ENCODE data around the gene ATAD3A.
"Not testable (repeated sequence)": the region's sequence is repeated elsewhere in the genome, so short reads cannot be mapped to it uniquely, and the experiment has no call there.

Gene ATAD3A

DNA sequence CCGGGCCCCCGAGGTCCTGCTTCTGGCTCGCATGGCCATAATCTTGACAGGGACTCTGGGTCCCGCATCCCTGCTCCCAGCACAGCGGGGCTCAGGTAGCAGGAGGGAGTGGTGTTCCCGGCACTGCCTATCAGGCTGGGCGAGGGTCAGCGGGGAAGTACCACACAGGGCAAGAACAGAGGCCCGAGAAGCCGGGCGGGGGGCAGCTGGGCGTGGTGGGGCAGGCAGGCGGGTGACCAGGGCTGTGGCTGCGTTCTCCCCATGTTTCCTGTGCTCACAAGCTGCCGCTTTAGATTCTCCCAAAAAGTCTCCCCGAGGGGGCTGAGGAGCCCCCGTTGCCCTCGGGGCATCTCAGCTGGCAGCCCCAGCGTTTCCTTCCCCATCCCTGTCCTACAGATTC, 22.1 kb upstream of the ATAD3A start:
- DNase-seq (ENCODE audit: low spot score): no peak

DNA sequence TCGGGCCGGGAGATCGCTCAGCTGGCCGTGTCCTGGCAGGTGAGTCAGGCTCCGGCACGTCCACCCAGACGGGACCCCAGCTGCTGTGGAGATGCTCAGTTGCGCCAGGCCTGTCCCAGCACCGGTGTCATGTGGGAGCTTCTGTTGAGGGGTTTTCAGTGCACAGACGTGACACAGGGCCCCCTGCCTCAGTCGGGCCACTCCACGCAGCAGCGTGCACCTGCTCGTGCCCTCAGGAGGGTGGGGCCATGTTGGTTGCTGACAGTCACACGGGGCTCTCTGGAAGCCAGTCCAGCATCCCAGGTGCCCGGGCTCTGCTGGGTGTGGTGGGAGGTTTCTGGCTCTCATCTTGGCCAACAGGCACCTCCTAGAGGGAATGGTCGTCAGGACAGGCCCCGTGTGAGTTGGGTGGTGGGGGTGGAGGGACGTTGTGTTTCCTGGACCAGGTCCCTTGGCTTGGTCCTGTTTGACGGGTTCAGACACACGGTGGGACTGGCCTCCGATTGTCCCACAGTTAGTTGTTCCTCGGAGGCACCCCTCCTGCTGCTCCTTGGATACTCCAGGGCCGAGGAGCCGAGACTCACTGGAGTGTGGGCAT, 21.2 kb upstream of the ATAD3A start:
- DNase-seq (ENCODE audit: low spot score): no peak

DNA sequence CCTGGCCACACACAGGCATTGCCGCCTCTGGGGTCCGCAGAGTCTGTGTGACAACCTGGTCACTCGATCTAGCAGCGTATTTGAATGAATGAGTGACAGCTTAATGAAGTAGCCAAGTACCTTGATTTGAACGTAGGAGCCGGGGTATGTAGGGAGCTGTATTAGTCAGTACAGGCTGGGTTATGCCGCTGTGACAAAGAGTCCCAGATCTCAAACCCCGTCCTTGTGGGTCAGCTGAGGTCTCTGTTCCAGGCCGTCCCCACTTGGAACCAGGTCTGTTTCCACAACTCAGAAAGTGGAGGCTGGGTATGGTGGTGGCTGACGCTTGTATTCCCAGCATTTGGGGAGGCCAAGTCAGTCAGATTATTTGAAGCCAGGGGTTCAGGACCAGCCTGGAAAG, 20.4 kb upstream of the ATAD3A start:
- DNase-seq (ENCODE audit: low spot score): no peak

DNA sequence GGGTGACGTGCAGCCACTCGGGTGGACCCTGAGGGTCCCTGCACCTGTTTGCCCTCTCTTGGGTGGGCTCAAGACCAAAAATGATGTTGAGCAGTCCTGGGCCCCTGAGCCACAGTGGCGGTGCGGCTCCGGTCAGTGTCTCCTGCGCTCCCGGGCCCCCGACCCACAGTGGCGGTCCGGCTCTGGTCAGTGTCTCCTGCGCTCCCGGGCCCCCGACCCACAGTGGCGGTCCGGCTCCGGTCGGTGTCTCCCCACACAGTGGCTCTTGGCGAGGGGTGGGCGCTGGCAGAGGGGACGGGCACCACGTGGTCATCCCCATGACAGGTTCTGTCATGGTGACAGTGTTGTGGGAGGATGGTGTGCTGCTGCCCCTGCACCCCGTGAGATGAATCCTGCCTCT, 17.7 kb upstream of the ATAD3A start:
- not testable (repeated sequence) for DNase-seq (ENCODE audit: low spot score)

DNA sequence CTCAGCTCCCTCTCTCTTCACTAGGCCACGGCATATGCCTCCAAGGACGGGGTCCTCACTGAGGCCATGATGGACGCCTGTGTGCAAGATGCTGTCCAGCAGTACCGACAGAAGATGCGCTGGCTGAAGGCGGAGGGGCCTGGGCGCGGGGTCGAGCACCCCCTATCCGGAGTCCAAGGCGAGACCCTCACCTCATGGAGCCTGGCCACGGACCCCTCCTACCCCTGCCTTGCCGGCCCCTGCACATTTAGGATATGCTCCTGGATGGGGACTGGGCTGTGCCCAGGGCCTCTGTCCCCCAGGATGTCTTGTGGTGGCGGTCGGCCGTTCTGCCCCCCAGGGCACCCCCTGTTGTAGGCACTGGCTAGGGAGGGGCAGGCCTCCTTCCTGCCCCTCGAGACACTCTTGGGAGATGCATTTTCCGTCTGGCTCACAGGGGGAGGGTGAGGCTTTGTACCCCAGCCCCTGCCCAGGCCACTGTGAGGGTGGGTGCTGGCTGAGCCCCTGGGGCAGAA, 16.4 kb upstream of the ATAD3A start:
- not testable (repeated sequence) for DNase-seq (ENCODE audit: low spot score)

DNA sequence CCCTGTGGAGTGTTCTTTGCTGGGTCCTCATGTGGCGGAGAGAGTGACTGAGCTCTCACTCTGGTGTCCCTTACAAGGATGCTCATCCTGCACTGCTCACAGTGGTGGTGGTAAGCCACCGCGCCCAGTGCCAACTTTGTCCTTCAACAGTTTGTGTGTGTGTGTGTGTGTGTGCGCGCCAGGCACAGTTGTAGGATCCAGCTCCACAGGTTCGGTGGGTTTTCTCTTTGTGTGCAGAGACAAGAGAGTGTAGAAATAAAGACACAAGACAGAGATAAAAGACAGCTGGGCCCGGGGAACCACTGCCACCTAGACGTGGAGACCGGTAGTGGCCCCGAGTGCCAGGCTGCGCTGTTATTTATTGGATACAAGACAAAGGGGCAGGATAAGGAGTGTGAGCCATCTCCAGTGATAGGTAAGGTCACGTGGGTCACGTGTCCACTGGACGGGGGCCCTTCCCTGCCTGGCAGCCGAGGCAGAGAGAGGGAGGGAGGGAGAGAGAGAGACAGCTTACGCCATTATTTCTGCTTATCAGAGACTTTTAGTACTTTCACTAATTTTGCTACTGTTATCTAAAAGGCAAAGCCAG, 7.1 kb upstream of the ATAD3A start:
- peak; percentile 74 for DNase-seq (ENCODE audit: low spot score)

DNA sequence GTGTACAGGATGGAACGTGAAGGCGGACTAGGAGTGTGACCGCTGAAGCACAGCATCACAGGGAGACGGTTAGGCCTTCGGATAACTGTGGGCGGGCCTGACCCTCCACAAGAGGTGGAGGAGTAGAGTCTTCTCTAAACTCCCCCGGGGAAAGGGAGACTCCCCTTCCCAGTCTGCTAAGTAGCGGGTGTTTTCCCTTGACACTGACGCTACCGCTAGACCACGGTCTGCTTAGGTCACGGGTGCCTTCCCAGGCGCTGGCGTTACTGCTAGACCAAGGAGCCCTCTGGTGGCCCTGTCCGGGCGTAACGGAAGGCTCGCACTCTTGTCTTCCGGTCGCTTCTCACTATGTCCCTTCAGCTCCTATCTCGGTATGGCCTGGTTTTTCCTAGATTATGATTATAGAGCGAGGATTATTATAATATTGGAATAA, 6.6 kb upstream of the ATAD3A start:
- DNase-seq (ENCODE audit: low spot score): peak; percentile 17

DNA sequence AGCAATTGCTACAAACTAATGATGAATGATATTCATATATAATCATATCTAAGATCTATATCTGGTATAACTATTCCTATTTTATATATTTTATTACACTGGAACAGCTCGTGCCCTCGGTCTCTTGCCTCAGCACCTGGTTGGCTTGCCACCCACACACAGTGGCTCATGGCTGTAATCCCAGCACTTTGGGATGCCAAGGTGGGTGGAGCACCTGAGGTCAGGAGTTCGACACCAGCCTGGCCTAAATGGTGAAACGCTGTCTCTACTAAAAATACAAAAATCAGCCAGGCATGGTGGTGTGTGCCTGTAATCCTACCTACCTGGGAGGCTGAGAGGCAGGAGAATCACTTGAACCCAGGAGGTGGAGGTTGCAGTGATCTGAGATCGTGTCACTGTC, 6.2 kb upstream of the ATAD3A start:
- not testable (repeated sequence) for DNase-seq (ENCODE audit: low spot score)

DNA sequence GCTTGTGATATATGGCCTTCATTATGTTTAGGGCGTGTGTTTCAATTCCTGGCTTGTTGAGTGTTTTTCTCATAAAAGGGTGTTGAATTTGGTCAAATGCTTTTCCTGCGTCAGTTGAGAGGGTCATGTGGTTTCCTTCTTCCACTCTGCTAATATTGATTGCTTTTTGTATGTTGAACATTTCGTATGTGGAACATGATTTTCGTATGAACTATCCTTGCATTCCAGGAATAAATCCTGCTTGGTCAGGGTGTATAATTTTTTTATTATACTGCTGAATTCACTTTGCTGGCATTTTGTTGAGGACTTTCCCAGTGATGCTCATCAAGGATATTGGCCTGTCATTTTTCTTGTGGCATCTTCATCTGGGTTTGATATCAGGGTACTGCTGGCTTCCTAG, 4.7 kb upstream of the ATAD3A start:
- no peak for DNase-seq (ENCODE audit: low spot score)

DNA sequence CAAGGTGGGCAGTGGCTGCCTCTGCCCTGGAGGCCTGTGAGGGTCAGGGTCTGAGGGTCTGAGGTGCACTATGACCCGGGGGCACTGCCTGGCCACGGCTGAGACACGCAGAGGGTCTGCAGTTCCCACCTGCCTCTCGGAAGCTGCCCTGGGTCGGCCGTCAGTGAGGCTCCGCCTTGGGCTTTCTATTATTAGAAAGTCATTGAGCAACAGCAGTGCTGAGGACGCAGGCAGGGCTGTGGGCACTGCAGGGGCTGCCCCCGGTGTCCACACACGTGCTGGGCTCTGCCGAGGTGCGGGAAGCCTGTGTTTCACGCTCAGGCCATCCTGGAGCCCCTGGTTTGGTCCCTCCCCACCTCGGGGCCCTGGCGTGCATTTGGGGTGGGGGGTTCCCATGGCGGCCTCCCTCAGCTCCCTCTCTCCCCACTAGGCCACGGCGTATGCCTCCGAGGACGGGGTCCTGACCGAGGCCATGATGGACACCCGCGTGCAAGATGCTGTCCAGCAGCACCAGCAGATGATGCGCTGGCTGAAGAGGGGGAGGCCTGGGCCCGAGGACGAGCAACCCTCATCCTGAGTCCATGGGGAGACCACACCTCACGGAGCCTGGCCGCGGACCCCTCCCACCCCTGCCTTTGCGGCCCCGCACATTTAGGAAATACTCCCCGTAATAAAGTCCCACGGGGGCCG, 3.0 kb upstream of the ATAD3A start:
- DNase-seq (ENCODE audit: low spot score): not testable (repeated sequence)

DNA sequence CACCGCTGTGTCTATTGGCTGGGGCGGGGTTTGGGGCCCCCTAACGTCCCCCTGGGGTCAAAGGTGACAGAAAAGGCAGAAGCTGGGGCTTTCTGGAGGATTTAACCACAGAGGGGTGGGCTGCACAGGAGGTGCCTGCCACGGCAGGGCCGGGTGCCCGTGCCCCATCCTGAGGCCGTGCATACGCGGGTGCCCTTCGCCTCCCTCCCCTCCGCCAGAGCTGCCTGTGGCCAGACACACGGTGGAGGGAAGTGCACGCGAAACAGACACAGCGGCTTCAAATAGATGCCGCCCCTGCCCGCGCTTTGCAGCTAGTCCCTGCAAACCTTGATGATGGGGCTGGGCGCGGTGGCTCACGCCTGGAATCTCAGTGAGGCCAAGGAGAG, 2.5 kb upstream of the ATAD3A start:
- DNase-seq (ENCODE audit: low spot score): not testable (repeated sequence)

DNA sequence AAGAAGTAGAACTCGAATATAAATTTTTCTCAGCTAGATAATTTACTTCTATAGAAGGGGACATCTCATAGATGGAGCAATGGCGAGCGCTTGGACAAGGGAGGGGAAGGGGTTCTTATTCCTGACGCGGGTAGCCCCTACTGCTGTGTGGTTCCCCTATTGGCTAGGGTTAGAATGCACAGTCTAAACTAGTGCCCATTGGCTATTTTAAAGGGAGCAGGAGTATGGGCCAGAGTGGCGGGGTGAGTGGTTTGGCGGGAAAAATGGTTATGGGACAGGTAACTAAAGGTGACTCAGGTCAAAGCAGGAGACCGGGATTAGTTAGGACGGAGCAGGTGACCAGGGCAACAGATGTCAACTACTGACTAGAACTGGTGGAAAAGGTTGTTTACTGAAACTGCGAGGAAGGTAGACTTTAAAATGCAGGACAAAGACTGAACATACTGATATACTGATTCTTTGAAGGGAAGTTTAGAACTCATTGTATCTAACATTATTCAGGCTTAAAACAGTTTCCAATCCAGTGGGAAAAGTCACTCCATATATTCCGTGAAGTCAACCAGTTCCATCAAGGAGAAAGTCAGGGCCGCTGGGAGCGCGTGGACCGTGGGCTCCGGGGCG, 940 bp upstream of the ATAD3A start:
- peak; percentile 45 for DNase-seq (ENCODE audit: low spot score)

DNA sequence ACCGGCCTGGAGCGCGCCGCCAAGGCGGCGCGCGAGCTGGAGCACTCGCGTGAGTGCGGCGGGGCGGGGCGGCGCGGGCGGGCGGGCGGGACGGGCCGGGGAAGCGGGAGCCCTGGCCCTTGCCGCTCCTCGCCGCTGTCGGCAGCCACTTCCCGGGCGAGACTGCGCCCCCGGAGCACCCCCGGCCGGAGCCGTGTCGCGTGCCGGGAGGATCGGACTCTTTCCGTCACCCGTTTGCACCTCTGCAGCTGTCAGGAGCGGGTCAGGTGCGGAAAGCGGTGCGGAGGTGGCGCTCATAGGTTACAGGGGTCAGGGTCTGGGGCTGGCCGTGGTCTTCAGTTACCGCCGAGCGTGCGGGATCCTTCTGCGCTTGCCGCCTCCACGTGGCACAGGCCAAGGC, 463 bp downstream of the ATAD3A start:
- DNase-seq (ENCODE audit: low spot score): not testable (repeated sequence)

DNA sequence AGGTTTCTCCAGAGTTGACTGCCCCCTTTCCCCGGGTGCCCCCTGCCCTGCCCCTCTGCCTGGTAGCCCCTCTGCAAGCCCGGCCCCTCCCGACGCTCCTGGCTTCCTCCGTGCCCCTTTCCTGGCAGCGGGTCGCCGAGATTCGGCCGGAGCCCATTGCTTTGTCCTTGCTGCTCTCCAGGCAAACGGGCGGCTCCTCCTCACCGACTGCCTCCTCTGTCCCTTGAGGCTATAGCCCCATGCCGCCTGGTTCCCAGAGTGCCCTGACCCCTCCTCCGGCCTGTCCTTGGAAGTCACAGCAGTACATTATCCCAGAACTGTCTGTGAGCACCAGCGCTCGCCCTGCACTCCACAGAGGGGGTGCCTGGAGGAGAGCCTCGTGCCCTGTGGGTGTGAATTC, 1.7 kb downstream of the ATAD3A start:
- DNase-seq (ENCODE audit: low spot score): not testable (repeated sequence)

DNA sequence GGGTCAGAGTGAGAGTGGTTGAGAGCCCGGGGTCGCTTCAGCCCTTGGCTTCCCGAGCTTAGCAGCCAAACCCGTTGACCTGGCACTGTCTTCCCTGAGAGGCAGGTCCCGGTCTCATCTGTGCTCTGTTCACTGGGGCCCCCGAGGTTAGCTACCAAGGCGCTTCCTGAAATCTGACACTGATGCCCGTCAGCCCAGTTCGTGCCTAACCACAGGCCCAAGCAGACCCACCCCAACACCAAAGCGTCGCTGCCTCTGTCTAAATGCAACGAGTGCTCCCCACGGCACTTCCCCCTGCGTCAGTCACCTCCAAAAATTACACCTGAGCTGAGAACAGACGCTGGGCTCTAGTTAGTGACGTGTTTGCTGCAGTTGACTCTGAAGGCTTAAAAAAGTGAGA, 2.4 kb downstream of the ATAD3A start:
- DNase-seq (ENCODE audit: low spot score): not testable (repeated sequence)

DNA sequence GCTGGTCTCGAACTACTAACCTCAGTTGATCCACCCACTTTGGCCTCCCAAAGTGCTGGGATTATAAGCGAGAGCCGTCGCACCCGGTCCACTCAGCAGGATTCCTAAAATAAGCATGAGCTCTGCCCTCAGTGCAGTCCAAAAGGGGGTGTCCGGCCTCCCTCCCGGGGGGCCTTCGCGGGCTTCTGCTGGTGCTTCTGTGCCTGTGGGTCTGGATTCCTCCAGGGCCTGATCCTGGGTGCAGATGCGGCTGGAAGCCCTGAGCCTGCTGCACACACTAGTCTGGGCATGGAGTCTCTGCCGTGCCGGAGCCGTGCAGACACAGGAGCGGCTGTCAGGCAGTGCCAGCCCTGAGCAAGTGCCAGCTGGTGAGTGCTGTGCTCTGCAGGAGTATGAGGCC, 5.0 kb downstream of the ATAD3A start:
- DNase-seq (ENCODE audit: low spot score): not testable (repeated sequence)

DNA sequence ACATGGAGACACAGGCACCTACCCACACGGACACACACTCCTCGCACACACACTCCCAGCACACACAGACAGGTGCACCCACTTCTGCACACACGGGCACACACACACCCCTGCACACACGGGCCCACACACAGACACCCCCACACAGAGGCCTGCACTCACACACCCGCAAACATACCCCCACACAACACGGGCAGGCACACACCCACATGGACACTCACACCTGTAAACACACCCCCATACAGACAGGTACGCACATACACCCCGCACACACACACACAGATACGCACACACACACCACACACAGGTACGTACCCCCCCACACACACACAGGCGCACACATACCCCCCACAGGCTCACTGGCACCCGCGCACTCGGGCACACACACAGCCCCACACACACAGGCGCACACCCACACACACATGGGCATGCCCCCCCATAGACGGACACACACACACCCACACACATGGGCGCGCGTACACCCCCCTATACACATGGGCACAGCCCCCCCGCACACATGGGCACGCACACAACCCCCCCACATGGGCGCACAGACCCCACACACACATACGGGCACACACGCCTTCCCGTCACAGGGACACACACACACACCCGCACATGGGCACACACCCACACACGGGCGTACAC, 6.1 kb downstream of the ATAD3A start:
- DNase-seq (ENCODE audit: low spot score): no peak

DNA sequence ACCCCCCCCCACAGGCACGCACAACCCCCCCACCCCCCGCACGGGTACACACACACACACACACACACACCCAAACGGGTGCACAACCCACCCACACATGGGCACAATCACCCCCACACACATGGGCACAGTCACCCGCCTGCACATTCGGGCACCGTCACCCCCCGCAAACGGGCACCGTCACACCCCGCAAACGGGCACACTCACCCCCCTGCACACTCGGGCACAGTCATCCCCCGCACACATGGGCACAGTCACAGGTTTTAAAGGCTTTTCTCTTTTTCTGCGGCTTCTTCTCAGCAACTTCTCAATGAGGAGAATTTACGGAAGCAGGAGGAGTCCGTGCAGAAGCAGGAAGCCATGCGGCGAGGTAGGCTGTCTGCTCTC, 6.7 kb downstream of the ATAD3A start:
- DNase-seq (ENCODE audit: low spot score): not testable (repeated sequence)

DNA sequence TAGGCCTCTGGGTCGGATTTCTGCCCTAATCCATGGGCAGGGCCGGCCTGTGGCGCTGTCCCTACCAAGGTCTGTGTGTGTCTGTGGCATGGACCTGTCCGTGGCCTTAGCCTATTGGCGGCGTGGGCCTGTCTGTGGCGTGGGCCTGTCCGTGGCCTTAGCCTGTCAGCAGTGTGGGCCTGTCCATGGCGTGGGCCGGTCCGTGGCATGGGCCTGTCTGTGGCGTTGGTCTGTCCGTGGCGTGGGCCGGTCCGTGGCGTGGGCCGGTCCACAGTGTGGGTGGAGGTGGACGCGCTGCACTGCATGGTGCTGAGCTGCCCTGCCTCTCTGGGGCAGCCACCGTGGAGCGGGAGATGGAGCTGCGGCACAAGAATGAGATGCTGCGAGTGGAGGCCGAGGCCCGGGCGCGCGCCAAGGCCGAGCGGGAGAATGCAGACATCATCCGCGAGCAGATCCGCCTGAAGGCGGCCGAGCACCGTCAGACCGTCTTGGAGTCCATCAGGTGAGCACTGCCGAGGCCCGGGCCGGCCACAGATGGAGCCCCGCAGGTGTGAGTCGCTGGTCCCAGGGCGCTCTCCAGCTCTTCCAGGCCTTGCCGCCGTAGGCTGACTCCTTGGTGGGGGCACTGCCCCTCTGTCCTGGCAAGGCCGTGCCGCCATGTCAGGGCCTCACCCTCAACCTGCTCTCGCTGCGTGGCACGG, 8.0 kb downstream of the ATAD3A start:
- not testable (repeated sequence) for DNase-seq (ENCODE audit: low spot score)

DNA sequence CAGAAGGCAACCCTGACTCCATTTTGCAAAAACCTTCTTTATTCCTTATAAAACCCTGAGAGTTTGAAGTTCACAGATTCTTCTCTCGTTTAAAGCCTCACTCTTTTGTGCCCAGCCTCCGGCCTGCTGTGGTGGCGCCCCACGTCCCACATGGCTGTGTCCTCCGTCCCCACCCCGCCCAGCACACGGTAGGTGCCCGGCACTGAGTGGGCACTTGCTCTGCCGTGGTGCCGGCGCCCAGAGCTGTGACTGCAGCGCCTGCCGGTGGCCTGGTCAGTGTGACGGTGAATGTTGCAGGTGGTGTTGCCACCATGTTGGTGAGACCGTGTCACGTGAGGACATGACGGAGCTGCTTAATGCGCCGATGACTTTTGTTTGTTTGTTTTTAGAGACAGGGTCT, 9.4 kb downstream of the ATAD3A start:
- DNase-seq (ENCODE audit: low spot score): no peak

DNA sequence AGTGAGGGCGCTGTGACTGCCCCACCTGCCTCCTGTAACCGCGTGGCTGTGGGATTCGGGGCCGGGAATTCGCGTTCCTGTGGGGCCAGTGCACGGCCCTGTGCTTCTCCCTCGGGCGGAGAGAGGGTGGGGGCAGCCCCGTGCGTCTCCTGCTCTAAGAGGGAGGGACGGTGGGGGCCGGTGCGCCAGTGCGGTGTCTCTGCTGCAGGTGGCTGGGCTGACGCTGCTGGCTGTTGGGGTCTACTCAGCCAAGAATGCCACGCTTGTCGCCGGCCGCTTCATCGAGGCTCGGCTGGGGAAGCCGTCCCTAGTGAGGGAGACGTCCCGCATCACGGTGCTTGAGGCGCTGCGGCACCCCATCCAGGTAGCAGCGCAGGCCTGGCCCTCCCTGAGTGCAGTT, 10.6 kb downstream of the ATAD3A start:
- not testable (repeated sequence) for DNase-seq (ENCODE audit: low spot score)

DNA sequence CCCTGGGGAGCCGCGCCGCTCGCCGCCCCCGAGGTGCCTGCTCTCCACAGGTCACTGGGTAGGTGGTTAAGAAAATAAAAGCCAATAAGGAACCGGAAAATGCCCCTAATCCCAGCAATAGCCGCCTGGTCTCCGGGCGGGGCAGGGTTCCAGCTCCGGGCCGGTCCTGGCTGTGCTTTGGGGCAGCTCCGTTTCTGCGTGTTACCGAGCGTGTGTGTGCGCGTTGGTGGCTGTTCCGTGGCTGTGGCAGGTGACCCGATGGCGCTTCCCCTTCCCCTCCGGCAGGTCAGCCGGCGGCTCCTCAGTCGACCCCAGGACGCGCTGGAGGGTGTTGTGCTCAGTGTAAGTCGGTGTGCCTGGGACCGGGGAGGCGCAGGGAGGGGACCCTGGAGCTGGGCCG, 11.3 kb downstream of the ATAD3A start:
- DNase-seq (ENCODE audit: low spot score): not testable (repeated sequence)
